ENCODE results near the gene WNK2.

DNA sequence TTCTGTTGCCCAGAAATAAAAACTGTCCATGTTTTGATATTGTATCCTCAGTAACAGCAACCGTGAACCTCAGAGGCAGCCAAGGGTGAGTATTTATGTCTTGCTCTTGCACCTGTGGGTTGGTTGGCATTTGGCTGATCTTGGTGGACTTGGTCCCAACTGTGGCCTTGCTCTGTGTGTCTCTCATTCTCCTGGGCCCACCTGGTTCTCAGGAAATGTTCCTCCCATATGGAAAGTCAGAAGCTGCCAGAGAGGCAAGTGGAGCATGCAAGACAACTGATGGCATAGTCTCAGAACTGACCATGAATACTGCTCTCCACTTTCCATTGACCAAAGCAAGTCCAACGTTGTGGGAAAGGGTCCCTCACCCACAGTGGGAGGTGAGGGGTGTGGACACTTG, 36.3 kb upstream of the WNK2 start:
- TF ChIP-seq POLR2AphosphoS5 (IDR thresholded peaks at IDR 0.05; ENCODE audit: borderline replicate concordance, low read depth, low read length) (no peak), EZH2 (IDR thresholded peaks at IDR 0.05) (no peak)
